Endothelial cell (in vitro differentiated cells): ENCODE results near the gene FAM227A. TPM values are rescaled to one million over a fixed set of nuclear protein-coding genes. Genes with fewer than 3 reads are reported as not detected.

Experiments used
- DNase-seq: peaks from one replicate; pipeline ENCODE4 v3.0.0; 2021; ENCODE audit warnings: low spot score
- H3K27ac Mint-ChIP-seq: one replicate; pipeline ENCODE4 v1.8.0; 2021; ENCODE audit warnings: mixed read lengths, inconsistent platforms; ENCODE audit not compliant: unreplicated experiment
- H3K27me3 Mint-ChIP-seq: one replicate; pipeline ENCODE4 v1.8.0; 2021; ENCODE audit warnings: mild to moderate bottlenecking, moderate library complexity, mixed read lengths, inconsistent platforms; ENCODE audit not compliant: unreplicated experiment
- H3K36me3 Mint-ChIP-seq: one replicate; pipeline ENCODE4 v1.8.0; 2021; ENCODE audit warnings: mild to moderate bottlenecking, low read depth, mixed read lengths, inconsistent platforms; ENCODE audit not compliant: unreplicated experiment
- H3K4me1 Mint-ChIP-seq: one replicate; pipeline ENCODE4 v1.8.0; 2021; ENCODE audit warnings: mild to moderate bottlenecking, mixed read lengths, inconsistent platforms; ENCODE audit not compliant: unreplicated experiment
- H3K4me3 Mint-ChIP-seq: one replicate; pipeline ENCODE4 v1.8.0; 2021; ENCODE audit warnings: mild to moderate bottlenecking, mixed read lengths, inconsistent platforms; ENCODE audit not compliant: unreplicated experiment
- H3K9me3 Mint-ChIP-seq: one replicate; pipeline ENCODE4 v1.8.0; 2021; ENCODE audit warnings: mixed read lengths, inconsistent platforms; ENCODE audit not compliant: unreplicated experiment
- total RNA-seq: library from RNA; stranded (reverse); fragmentation: NEBNext Ultra II Directional; extraction: Animal tissue kit (Norgen Biotek cat#: 25700); gene quantifications from one replicate; pipeline ENCODE4 v1.2.1, GENCODE V29; 2021; ENCODE audit not compliant: unreplicated experiment
- TF ChIP-seq, protein P1 (sequence below): fragments of 200-600 bp; sonication (generic); IDR thresholded peaks from one replicate; pipeline ENCODE4 v1.5.0; 2021; ENCODE audit warnings: antibody characterized with exemption; ENCODE audit not compliant: unreplicated experiment

The FAM227A gene
- total RNA-seq, 1 donor from 2014 or later = 2.5 TPM

DNA sequence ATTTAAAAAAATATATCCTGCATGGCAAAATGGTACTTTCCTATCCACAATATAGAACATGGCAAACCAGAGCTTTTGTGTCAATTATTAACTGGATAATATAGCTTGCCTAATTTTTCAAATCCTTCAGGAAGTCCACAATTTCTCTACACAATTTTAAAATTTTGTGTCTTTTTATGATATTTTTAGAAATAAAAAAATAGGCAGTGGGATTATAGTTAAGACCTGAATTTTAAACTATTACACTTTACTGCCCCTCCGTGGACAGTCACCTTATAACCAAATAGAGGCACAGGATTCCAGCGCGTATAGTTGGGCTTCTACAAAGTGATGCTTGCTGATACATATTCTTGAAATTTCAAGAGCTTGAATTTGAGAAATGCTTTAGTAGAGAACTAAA, 84.1 kb downstream of the FAM227A start:
- peak; percentile 35 for DNase-seq
- TF ChIP-seq, protein P1, sequence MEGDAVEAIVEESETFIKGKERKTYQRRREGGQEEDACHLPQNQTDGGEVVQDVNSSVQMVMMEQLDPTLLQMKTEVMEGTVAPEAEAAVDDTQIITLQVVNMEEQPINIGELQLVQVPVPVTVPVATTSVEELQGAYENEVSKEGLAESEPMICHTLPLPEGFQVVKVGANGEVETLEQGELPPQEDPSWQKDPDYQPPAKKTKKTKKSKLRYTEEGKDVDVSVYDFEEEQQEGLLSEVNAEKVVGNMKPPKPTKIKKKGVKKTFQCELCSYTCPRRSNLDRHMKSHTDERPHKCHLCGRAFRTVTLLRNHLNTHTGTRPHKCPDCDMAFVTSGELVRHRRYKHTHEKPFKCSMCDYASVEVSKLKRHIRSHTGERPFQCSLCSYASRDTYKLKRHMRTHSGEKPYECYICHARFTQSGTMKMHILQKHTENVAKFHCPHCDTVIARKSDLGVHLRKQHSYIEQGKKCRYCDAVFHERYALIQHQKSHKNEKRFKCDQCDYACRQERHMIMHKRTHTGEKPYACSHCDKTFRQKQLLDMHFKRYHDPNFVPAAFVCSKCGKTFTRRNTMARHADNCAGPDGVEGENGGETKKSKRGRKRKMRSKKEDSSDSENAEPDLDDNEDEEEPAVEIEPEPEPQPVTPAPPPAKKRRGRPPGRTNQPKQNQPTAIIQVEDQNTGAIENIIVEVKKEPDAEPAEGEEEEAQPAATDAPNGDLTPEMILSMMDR = peak; percentile 30
- H3K27me3 Mint-ChIP-seq = no peaks in the 10 kb centered on the region
- no peaks in the 10 kb centered on the region for H3K36me3 Mint-ChIP-seq
- H3K9me3 Mint-ChIP-seq = no peaks in the 10 kb centered on the region
- H3K4me1 Mint-ChIP-seq = no peaks in the 10 kb centered on the region
- H3K4me3 Mint-ChIP-seq = no peak overlapping the region
- no peak overlapping the region for H3K27ac Mint-ChIP-seq

DNA sequence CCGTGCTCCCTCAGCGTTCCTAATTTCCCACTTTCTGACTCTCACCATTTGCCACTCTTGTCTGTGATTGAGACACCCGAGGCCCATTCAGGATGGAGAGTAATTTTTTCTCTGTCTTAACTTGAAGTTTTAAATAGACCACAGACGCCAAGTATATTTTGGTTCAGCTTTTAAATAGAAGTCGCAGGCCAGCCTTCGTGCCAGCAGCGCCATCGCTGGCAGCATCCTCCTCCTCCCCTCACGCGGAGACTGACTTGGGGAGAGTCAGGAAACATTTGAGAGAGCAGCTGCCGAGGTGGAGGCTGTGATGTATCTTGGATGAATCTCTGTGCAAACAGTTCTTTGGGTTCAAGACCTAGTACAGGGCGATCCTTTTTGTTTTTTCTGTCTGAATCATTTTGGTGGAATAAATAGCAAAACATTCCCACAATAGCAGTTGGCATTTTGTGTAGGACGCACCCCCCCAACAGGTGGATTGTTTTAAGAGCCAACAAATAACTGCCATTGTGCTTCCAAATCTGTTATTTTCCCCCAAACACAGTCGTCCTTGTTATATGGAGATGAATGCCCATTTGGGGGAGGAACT, 85.3 kb downstream of the FAM227A start:
- Mint-ChIP-seq H3K4me3 (peak overlapping the region; percentile 90), H3K4me1 (no peaks in the 10 kb centered on the region), H3K9me3 (no peaks in the 10 kb centered on the region), H3K36me3 (no peaks in the 10 kb centered on the region), H3K27ac (no peak overlapping the region), H3K27me3 (no peaks in the 10 kb centered on the region)
- DNase-seq = peak; percentile 15
- TF ChIP-seq, protein P1 = no peak

DNA sequence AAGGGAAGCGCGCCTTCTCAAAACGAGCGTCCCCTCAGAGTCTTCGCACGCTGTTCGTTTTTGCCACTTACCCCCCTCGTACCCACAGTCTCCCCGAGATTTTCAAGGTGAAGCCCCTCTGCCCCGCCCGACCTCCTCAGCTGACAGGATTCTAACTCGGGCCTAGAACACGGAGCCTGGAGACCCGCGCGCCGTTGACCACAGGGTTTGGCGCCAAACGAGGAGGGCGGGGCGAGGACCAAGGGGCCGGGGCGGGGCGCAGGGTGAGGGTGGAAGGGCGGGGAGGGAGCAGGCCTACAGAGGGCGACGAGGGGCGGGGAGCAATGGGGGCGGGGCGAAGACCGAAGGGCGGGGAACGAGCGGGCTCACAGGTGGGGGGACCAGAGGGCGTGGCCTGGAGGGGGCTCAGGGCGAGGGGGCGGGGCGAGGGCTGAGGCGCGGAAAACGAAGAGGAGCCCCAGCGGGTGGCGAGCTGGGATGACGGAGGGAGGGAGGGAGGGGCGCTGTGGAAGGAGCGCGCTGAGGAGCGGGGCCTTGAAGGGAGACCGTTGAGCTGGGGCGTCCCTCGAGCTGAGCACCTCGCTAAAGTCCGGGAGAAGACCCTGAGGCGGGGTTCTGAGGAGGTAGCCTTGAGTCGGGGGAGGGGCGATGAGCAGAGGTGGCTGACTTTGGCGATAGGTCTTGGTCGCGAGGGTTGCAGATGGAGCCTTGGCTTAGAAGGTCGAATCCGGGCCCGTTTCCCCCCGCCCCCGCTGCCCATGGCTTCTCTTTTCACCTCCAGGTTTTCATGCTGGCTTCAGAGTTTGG, 86.0 kb downstream of the FAM227A start, which contains the start of gene DMC1:
TSS of gene DMC1 (minus strand) at position 212 of the 807 bp plus-strand sequence. CDS start 1,927 bp downstream, outside the sequence.
- TF ChIP-seq, protein P1 = no peak
- Mint-ChIP-seq H3K4me3 (peak within 1 kb of the TSS; percentile 90), H3K27ac (peak within 1 kb of the TSS; percentile 14), H3K27me3 (no peaks in the 10 kb centered on the region), H3K9me3 (no peaks in the 10 kb centered on the region), H3K36me3 (no peaks in the 10 kb centered on the region), H3K4me1 (no peaks in the 10 kb centered on the region)
- DNase-seq = peak; percentile 92

DNA sequence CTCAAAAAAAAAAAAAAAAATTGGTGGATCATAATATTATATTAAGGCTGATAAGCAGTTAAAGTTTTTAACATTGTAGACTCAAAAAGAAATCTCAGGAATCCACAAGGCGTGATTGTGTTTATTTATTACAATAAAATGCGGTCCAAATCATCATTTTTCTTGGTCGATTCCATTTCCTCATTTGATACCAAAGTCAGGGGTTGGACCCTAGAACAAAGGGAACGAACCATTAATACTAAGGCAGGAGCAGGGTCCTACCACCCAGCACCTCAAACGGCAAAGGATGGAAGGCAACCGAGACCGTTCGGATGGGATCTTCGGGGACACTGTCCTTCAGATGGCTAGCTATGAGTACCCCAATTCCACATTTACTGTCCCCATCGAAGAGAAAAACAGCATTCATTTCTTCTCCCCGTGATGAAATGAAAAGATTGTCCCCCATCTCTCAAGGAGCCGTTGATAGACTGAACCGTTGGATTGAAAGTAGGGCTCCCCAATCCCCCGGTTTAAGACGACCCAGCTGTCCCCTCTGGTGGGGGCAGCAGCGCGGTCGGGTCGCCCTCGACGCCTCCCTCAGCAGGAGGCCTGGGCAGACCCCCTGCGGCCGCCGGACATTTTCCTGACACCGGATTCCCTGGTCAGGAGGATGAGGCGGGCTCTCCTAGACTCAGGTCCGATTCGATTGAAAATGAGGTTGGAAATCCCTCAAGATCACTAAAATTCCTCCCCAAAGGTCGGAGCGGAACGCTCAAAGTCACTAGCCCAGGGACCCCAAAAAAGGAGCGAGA, 86.8 kb downstream of the FAM227A start:
- Mint-ChIP-seq H3K4me1 (no peaks in the 10 kb centered on the region), H3K9me3 (no peaks in the 10 kb centered on the region), H3K27ac (peak overlapping the region; percentile 14), H3K27me3 (no peaks in the 10 kb centered on the region), H3K36me3 (no peaks in the 10 kb centered on the region), H3K4me3 (peak overlapping the region; percentile 89)
- TF ChIP-seq, protein P1 = no peak
- peak; percentile 16 for DNase-seq
